Stimulated activated CD4-positive, alpha-beta T cell treated with anti-CD3 and anti-CD28 coated beads, Interleukin-1b, Interleukin-23, amount 100 ng/mL, for 48 hours (primary cell): ENCODE measurements around the gene CELA3B.
A peak's percentile ranks its signal among the peaks of the same experiment; 100 is the strongest.
"Not testable (repeated sequence)": the region's sequence is repeated elsewhere in the genome, so short reads cannot be mapped to it uniquely, and the experiment has no call there.

Source experiments
- DNase-seq: peaks from one replicate; pipeline ENCODE4 v3.0.0-alpha.2; 2020

CELA3B gene

GRCh38 chr1:21981253-21981652, 4.4 kb downstream of the CELA3B start:
- not testable (repeated sequence) for DNase-seq

GRCh38 chr1:21982122-21982521, 5.3 kb downstream of the CELA3B start:
- not testable (repeated sequence) for DNase-seq

GRCh38 chr1:21983539-21983938, 6.7 kb downstream of the CELA3B start:
- DNase-seq: not testable (repeated sequence)

GRCh38 chr1:21985893-21986292, 9.1 kb downstream of the CELA3B start:
- not testable (repeated sequence) for DNase-seq

GRCh38 chr1:21986386-21986785, 9.6 kb downstream of the CELA3B start:
- DNase-seq: not testable (repeated sequence)

GRCh38 chr1:21989672-21990393, 13.0 kb downstream of the CELA3B start:
- not testable (repeated sequence) for DNase-seq

GRCh38 chr1:21992186-21992585, 15.4 kb downstream of the CELA3B start:
- DNase-seq: not testable (repeated sequence)

- not testable (repeated sequence) for DNase-seq
Observed at GRCh38 chr1:21994716-21995115, 17.9 kb downstream of the CELA3B start.

GRCh38 chr1:21996663-21996970, 19.8 kb downstream of the CELA3B start:
- DNase-seq: not testable (repeated sequence)

GRCh38 chr1:21997891-21998623, 21.2 kb downstream of the CELA3B start:
- DNase-seq: not testable (repeated sequence)

GRCh38 chr1:21998624-21999294, 21.9 kb downstream of the CELA3B start:
- not testable (repeated sequence) for DNase-seq

GRCh38 chr1:21999645-22000044, 22.8 kb downstream of the CELA3B start:
- not testable (repeated sequence) for DNase-seq

GRCh38 chr1:22001409-22001808, 24.6 kb downstream of the CELA3B start, which contains the start of gene CELA3A:
TSS of gene CELA3A (plus strand) at chr1:22001657. CDS start at chr1:22001675, 18 bp downstream.
- no peak for DNase-seq

GRCh38 chr1:22002461-22002860, 25.6 kb downstream of the CELA3B start:
- not testable (repeated sequence) for DNase-seq

- DNase-seq: not testable (repeated sequence)
Observed at GRCh38 chr1:22002875-22003274, 26.1 kb downstream of the CELA3B start.

- DNase-seq: not testable (repeated sequence)
Observed at GRCh38 chr1:22003959-22004358, 27.1 kb downstream of the CELA3B start.

- peak; percentile 39 for DNase-seq
Observed at GRCh38 chr1:22005261-22006149, 28.7 kb downstream of the CELA3B start.

GRCh38 chr1:22006736-22007135, 29.9 kb downstream of the CELA3B start:
- not testable (repeated sequence) for DNase-seq

- not testable (repeated sequence) for DNase-seq
Observed at GRCh38 chr1:22007262-22007661, 30.4 kb downstream of the CELA3B start.

- not testable (repeated sequence) for DNase-seq
Observed at GRCh38 chr1:22009566-22009965, 32.7 kb downstream of the CELA3B start.

GRCh38 chr1:22012752-22013151, 35.9 kb downstream of the CELA3B start:
- not testable (repeated sequence) for DNase-seq

GRCh38 chr1:22014575-22015206, 37.9 kb downstream of the CELA3B start:
- not testable (repeated sequence) for DNase-seq
